Fibroblast of villous mesenchyme (primary cell): Measurements from ENCODE around the gene CFAP46. TPM values are rescaled to one million over a fixed set of nuclear protein-coding genes. Genes with fewer than 3 reads are reported as not detected.

Experiments
- DNase-seq: peaks from one replicate; pipeline ENCODE4 v3.0.0-alpha.2; 2010; ENCODE audit warnings: low read depth
- H3K4me3 ChIP-seq: 2 replicates; pipeline ENCODE4 v1.5.1; 2011; ENCODE audit warnings: low read depth, mild to moderate bottlenecking, low read length
- CTCF ChIP-seq: IDR thresholded peaks from 2 replicates; pipeline ENCODE4 v1.5.1; 2012; ENCODE audit warnings: low read depth, mild to moderate bottlenecking, low read length; ENCODE audit not compliant: insufficient read depth
- total RNA-seq: library from RNA; depleted of rRNA; stranded (reverse); fragments of >200 nt; gene quantifications from 2 replicates; pipeline ENCODE4 v1.2.3, GENCODE V29; 2012

CFAP46 gene
- total RNA-seq, 1 donor, result under 0.01 TPM

GRCh38 chr10:132849546-132850031 is 92.8 kb downstream of the CFAP46 start:
- DNase-seq, result no peak
- no peak overlapping the region for H3K4me3 ChIP-seq
- no peak for TF ChIP-seq CTCF

- no peak for DNase-seq
- no peak overlapping the region for H3K4me3 ChIP-seq
- no peak for TF ChIP-seq CTCF
Measured at GRCh38 chr10:132848951-132849545, 93.3 kb downstream of the CFAP46 start.

- TF ChIP-seq CTCF, result no peak
- no peak overlapping the region for H3K4me3 ChIP-seq
- DNase-seq, result no peak
Measured at GRCh38 chr10:132848291-132848701, 94.1 kb downstream of the CFAP46 start.

- H3K4me3 ChIP-seq, result no peak overlapping the region
- TF ChIP-seq CTCF, result no peak
- DNase-seq, result no peak
Measured at GRCh38 chr10:132847856-132848255, 94.5 kb downstream of the CFAP46 start.

GRCh38 chr10:132847416-132847777 is 95.0 kb downstream of the CFAP46 start:
- no peak for TF ChIP-seq CTCF
- no peak for DNase-seq
- H3K4me3 ChIP-seq, result no peak overlapping the region

- no peak overlapping the region for H3K4me3 ChIP-seq
- no peak for DNase-seq
- TF ChIP-seq CTCF, result no peak
Measured at GRCh38 chr10:132846631-132847415, 95.5 kb downstream of the CFAP46 start.
